Progenitor cell of endocrine pancreas (in vitro differentiated cells): ENCODE measurements around the gene DZIP3. TPM values are rescaled to one million over a fixed set of nuclear protein-coding genes. Genes with fewer than 3 reads are reported as not detected.
"Not testable (repeated sequence)": the region's sequence is repeated elsewhere in the genome, so short reads cannot be mapped to it uniquely, and the experiment has no call there.

Source experiments
- DNase-seq: peaks from one replicate; pipeline ENCODE4 v3.0.0; 2021; ENCODE audit warnings: low spot score; ENCODE audit not compliant: unreplicated experiment
- H3K27ac Mint-ChIP-seq: 2 replicates; pipeline ENCODE4 v1.8.0; 2021; ENCODE audit warnings: mild to moderate bottlenecking, moderate library complexity, mixed read lengths
- H3K27me3 Mint-ChIP-seq: 2 replicates; pipeline ENCODE4 v1.8.0; 2021; ENCODE audit warnings: mixed read lengths
- H3K36me3 Mint-ChIP-seq: 2 replicates; pipeline ENCODE4 v1.8.0; 2022; ENCODE audit warnings: mixed read lengths; ENCODE audit not compliant: insufficient read depth
- H3K4me1 Mint-ChIP-seq: 2 replicates; pipeline ENCODE4 v1.8.0; 2021; ENCODE audit warnings: low read depth, mixed read lengths
- H3K4me3 Mint-ChIP-seq: 2 replicates; pipeline ENCODE4 v1.8.0; 2021; ENCODE audit warnings: low read depth, mild to moderate bottlenecking, moderate library complexity, mixed read lengths
- H3K9me3 Mint-ChIP-seq: 2 replicates; pipeline ENCODE4 v1.8.0; 2021; ENCODE audit warnings: low read depth, mixed read lengths
- CTCF ChIP-seq: fragments of 200-600 bp; sonication (generic); IDR thresholded peaks from one replicate; pipeline ENCODE4 v1.5.0; 2021; ENCODE audit warnings: antibody characterized with exemption, mild to moderate bottlenecking; ENCODE audit not compliant: unreplicated experiment
- total RNA-seq: library from RNA; stranded (reverse); gene quantifications from 2 replicates; pipeline ENCODE4 v1.2.1, GENCODE V29; 2021

Gene DZIP3
- total RNA-seq, 1 donor from 2014 or later: 33.6 TPM

GRCh38 chr3:108629974-108630373, 40.5 kb downstream of the DZIP3 start:
- H3K27ac Mint-ChIP-seq: no peak overlapping the region
- no peak for DNase-seq
- peaks cover 20% of the 10 kb centered on the region for H3K36me3 Mint-ChIP-seq
- no peaks in the 10 kb centered on the region for H3K9me3 Mint-ChIP-seq
- no peak for TF ChIP-seq CTCF
- no peak overlapping the region for H3K4me3 Mint-ChIP-seq
- H3K4me1 Mint-ChIP-seq: peaks cover 12% of the 10 kb centered on the region
- no peaks in the 10 kb centered on the region for H3K27me3 Mint-ChIP-seq

GRCh38 chr3:108642526-108642925, 53.0 kb downstream of the DZIP3 start:
- Mint-ChIP-seq H3K9me3 (no peaks in the 10 kb centered on the region), H3K36me3 (peaks cover 14% of the 10 kb centered on the region), H3K27me3 (no peaks in the 10 kb centered on the region), H3K27ac (no peak overlapping the region), H3K4me3 (no peak overlapping the region), H3K4me1 (no peaks in the 10 kb centered on the region)
- DNase-seq: no peak
- no peak for TF ChIP-seq CTCF

- H3K4me3 Mint-ChIP-seq: no peak overlapping the region
- no peaks in the 10 kb centered on the region for H3K4me1 Mint-ChIP-seq
- H3K36me3 Mint-ChIP-seq: peaks cover 10% of the 10 kb centered on the region
- no peaks in the 10 kb centered on the region for H3K9me3 Mint-ChIP-seq
- H3K27ac Mint-ChIP-seq: no peak overlapping the region
- H3K27me3 Mint-ChIP-seq: no peaks in the 10 kb centered on the region
- no peak for TF ChIP-seq CTCF
- no peak for DNase-seq
These were observed 55.8 kb downstream of the DZIP3 start for GRCh38 chr3:108645364-108645763.

- H3K27me3 Mint-ChIP-seq, H3K27ac Mint-ChIP-seq, DNase-seq, H3K4me1 Mint-ChIP-seq, H3K4me3 Mint-ChIP-seq: not testable (repeated sequence)
- peaks cover 18% of the 10 kb centered on the region for H3K9me3 Mint-ChIP-seq
- H3K36me3 Mint-ChIP-seq: peaks cover 36% of the 10 kb centered on the region
These were observed 66.1 kb downstream of the DZIP3 start for GRCh38 chr3:108655664-108656063.

- no peak overlapping the region for H3K4me3 Mint-ChIP-seq
- no peaks in the 10 kb centered on the region for H3K4me1 Mint-ChIP-seq
- H3K9me3 Mint-ChIP-seq: peaks cover 3% of the 10 kb centered on the region
- no peak for DNase-seq
- no peak overlapping the region for H3K27ac Mint-ChIP-seq
- H3K36me3 Mint-ChIP-seq: peaks cover 12% of the 10 kb centered on the region
- no peaks in the 10 kb centered on the region for H3K27me3 Mint-ChIP-seq
- TF ChIP-seq CTCF: no peak
These were observed 72.2 kb downstream of the DZIP3 start for GRCh38 chr3:108661699-108662098.

- no peak for DNase-seq
- peak; percentile 88 for TF ChIP-seq CTCF
- Mint-ChIP-seq H3K27ac (no peak overlapping the region), H3K4me3 (no peak overlapping the region), H3K36me3 (peaks cover 9% of the 10 kb centered on the region), H3K27me3 (no peaks in the 10 kb centered on the region), H3K9me3 (no peaks in the 10 kb centered on the region), H3K4me1 (no peaks in the 10 kb centered on the region)
These were observed 72.7 kb downstream of the DZIP3 start for GRCh38 chr3:108662142-108662738.
